HG02852 (cell line): ENCODE data around the gene NFE2L3.

ENCODE experiments used
- ATAC-seq: cut with Tn5 transposase; IDR thresholded peaks from one replicate; pipeline ENCODE4 v1.9.1; 2021; ENCODE audit warnings: mild to moderate bottlenecking, moderate library complexity; ENCODE audit not compliant: unreplicated experiment

NFE2L3 gene

GRCh38 chr7:26198133-26198780 lies 46.3 kb downstream of the NFE2L3 start:
- ATAC-seq: no peak

GRCh38 chr7:26198781-26199169 lies 46.8 kb downstream of the NFE2L3 start:
- no peak for ATAC-seq

GRCh38 chr7:26199301-26200037 lies 47.5 kb downstream of the NFE2L3 start:
- ATAC-seq: no peak

GRCh38 chr7:26200038-26200443 lies 48.0 kb downstream of the NFE2L3 start:
- ATAC-seq: no peak

- ATAC-seq: peak; percentile 53
Observed at GRCh38 chr7:26200444-26201246, 48.6 kb downstream of the NFE2L3 start, which contains the start of gene HNRNPA2B1. TSS of gene HNRNPA2B1 (minus strand) at chr7:26200746. CDS start at chr7:26200577, 169 bp downstream.

GRCh38 chr7:26201247-26202018 lies 49.4 kb downstream of the NFE2L3 start, which contains the start of gene CBX3:
TSS of gene CBX3 (plus strand) at chr7:26201745. CDS start at chr7:26202999, 1,254 bp downstream.
- ATAC-seq: peak; percentile 36

- peak; percentile 6 for ATAC-seq
Observed at GRCh38 chr7:26202019-26202990, 50.3 kb downstream of the NFE2L3 start.

GRCh38 chr7:26203016-26203415 lies 51.0 kb downstream of the NFE2L3 start:
- no peak for ATAC-seq

GRCh38 chr7:26208040-26208439 lies 56.0 kb downstream of the NFE2L3 start:
- no peak for ATAC-seq

GRCh38 chr7:26212921-26213718 lies 61.1 kb downstream of the NFE2L3 start:
- ATAC-seq: no peak

GRCh38 chr7:26213807-26214515 lies 62.0 kb downstream of the NFE2L3 start:
- ATAC-seq: no peak

GRCh38 chr7:26216049-26216448 lies 64.1 kb downstream of the NFE2L3 start:
- ATAC-seq: no peak

GRCh38 chr7:26224359-26224758 lies 72.4 kb downstream of the NFE2L3 start:
- ATAC-seq: no peak

GRCh38 chr7:26227987-26228386 lies 76.0 kb downstream of the NFE2L3 start:
- ATAC-seq: no peak

- no peak for ATAC-seq
Observed at GRCh38 chr7:26233902-26234511, 82.0 kb downstream of the NFE2L3 start.
